Measurements from ENCODE around the gene FAM163A.

DNA sequence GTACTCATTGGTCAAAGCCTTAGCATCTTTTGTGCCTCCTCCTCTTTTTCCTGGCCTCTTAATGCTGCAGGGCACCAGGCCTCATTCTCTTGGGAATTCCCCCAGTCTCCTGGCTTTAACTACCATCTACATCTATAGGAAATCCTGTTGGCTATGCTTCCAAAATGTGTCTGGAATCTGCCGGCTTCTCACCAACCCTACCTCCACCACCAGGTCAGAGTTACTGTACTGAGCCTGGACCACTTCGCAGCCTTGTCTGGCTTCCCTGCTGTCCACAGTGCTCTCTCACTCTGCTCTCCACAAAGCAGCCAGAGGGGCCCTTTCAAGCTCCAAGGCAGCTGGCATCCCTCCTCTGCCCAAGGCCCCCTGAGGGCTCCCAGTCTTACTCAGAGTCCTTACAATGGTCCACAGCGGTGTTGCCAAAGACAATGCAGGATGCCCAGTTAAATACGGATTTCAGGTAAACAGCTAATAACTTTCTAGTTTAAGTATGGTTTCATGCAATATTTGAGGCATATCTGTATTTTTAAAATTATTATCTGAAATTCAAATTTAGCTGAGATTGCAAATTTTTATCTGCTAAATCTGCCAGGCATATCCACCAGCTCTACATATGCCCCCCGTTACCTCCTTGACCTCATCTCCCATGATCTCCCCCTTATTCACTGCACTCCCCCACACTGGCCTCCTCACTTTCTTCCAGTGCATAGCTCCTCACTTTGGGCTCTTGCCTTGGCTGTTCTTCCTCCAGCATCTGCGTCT lies 34.5 kb upstream of the FAM163A start:
- TF ChIP-seq TAF1 (IDR thresholded peaks at IDR 0.05; ENCODE audit: borderline replicate concordance, low read depth, low read length): no peak
- TF ChIP-seq POLR2AphosphoS5 (IDR thresholded peaks at IDR 0.05; ENCODE audit: low read depth, low read length): no peak
- no peak for TF ChIP-seq POLR2A (IDR thresholded peaks at IDR 0.05; ENCODE audit: low read depth, low read length)

Measured in GM12892 (cell line).